ENCODE data around the gene IGSF21. TPM values are rescaled to one million over a fixed set of nuclear protein-coding genes. Genes with fewer than 3 reads are reported as not detected.

The IGSF21 gene
- total RNA-seq, 2 experiments from 2014 or later = not detected

GRCh38 chr1:18341291-18342069, 233.9 kb downstream of the IGSF21 start:
- ChIA-PET POLR2A (no interaction called here), CTCF (no interaction called here)
- no peak for TF ChIP-seq CTCF (IDR thresholded peaks at IDR 0.05)
- H3K27me3 ChIP-seq (ENCODE audit: control insufficient read depth in 1 of 2, insufficient read depth in 2 of 2, low read length in 2 of 2) = no peaks in the 10 kb centered on the region
- H3K27ac ChIP-seq (ENCODE audit: low read depth in 1 of 2, low read length in 2 of 2) = no peak overlapping the region
- no peaks in the 10 kb centered on the region for H3K36me3 Mint-ChIP-seq (ENCODE audit: low read depth)
- no peaks in the 10 kb centered on the region for H3K4me1 Mint-ChIP-seq (ENCODE audit: low read depth)
- no peak for ATAC-seq (ENCODE audit: poor library complexity)
- no peak overlapping the region for H3K27ac Mint-ChIP-seq
- H3K4me3 ChIP-seq (ENCODE audit: low read length) = no peak overlapping the region
- no peaks in the 10 kb centered on the region for H3K9me3 Mint-ChIP-seq
- intact Hi-C loops (cut with DNase I, micrococcal nuclease) = no loop called here
- no peak overlapping the region for H3K4me3 Mint-ChIP-seq
- no peaks in the 10 kb centered on the region for H3K9me3 ChIP-seq (ENCODE audit: control insufficient read depth in 1 of 2, insufficient read depth in 1 of 2, low read length in 2 of 2)
- no peaks in the 10 kb centered on the region for H3K4me1 ChIP-seq (ENCODE audit: insufficient read depth, low read length)
- peaks cover 25% of the 10 kb centered on the region for H3K27me3 Mint-ChIP-seq
- H3K36me3 ChIP-seq (ENCODE audit: insufficient read depth, low read length) = no peaks in the 10 kb centered on the region
- DNase-seq = no peak

- Histone ChIP-seq H3K27ac (ENCODE audit: low read depth in 1 of 2, low read length in 2 of 2) (no peak overlapping the region), H3K9me3 (ENCODE audit: control insufficient read depth in 1 of 2, insufficient read depth in 1 of 2, low read length in 2 of 2) (no peaks in the 10 kb centered on the region), H3K4me1 (ENCODE audit: insufficient read depth, low read length) (no peaks in the 10 kb centered on the region), H3K27me3 (ENCODE audit: control insufficient read depth in 1 of 2, insufficient read depth in 2 of 2, low read length in 2 of 2) (peaks cover 0 to under 1% of the 10 kb centered on the region in 2 experiments), H3K36me3 (ENCODE audit: insufficient read depth, low read length) (no peaks in the 10 kb centered on the region), H3K4me3 (ENCODE audit: low read length) (no peak overlapping the region)
- no peak for DNase-seq
- Mint-ChIP-seq H3K9me3 (no peaks in the 10 kb centered on the region), H3K36me3 (ENCODE audit: low read depth) (no peaks in the 10 kb centered on the region), H3K4me3 (no peak overlapping the region), H3K27ac (no peak overlapping the region), H3K27me3 (peaks cover 20% of the 10 kb centered on the region), H3K4me1 (ENCODE audit: low read depth) (no peaks in the 10 kb centered on the region)
- CTCF ChIA-PET = no interaction called here
- no peak for ATAC-seq (ENCODE audit: poor library complexity)
- intact Hi-C loops (cut with DNase I, micrococcal nuclease) = no loop called here
- POLR2A ChIA-PET = no interaction called here
- TF ChIP-seq CTCF (IDR thresholded peaks at IDR 0.05) = no peak
These were observed 235.1 kb downstream of the IGSF21 start for GRCh38 chr1:18342744-18343143.

GRCh38 chr1:18343581-18343980, 236.0 kb downstream of the IGSF21 start:
- POLR2A ChIA-PET = no interaction called here
- H3K4me1 Mint-ChIP-seq (ENCODE audit: low read depth) = no peaks in the 10 kb centered on the region
- no peaks in the 10 kb centered on the region for H3K9me3 Mint-ChIP-seq

More at GRCh38 chr1:18343581-18343980, 236.0 kb downstream of the IGSF21 start:
- Histone ChIP-seq H3K36me3 (ENCODE audit: insufficient read depth, low read length) (no peaks in the 10 kb centered on the region), H3K27me3 (ENCODE audit: control insufficient read depth in 1 of 2, insufficient read depth in 2 of 2, low read length in 2 of 2) (peaks cover 0 to 2% of the 10 kb centered on the region in 2 experiments), H3K27ac (ENCODE audit: low read depth in 1 of 2, low read length in 2 of 2) (no peak overlapping the region), H3K9me3 (ENCODE audit: control insufficient read depth in 1 of 2, insufficient read depth in 1 of 2, low read length in 2 of 2) (no peaks in the 10 kb centered on the region), H3K4me3 (ENCODE audit: low read length) (no peak overlapping the region), H3K4me1 (ENCODE audit: insufficient read depth, low read length) (no peaks in the 10 kb centered on the region)
- ATAC-seq (ENCODE audit: poor library complexity) = no peak
- H3K36me3 Mint-ChIP-seq (ENCODE audit: low read depth) = no peaks in the 10 kb centered on the region
- H3K27me3 Mint-ChIP-seq = peaks cover 16% of the 10 kb centered on the region
- no peak for DNase-seq
- CTCF ChIA-PET = no interaction called here
- H3K27ac Mint-ChIP-seq = no peak overlapping the region
- no peak overlapping the region for H3K4me3 Mint-ChIP-seq
- no peak for TF ChIP-seq CTCF (IDR thresholded peaks at IDR 0.05)
- intact Hi-C loops (cut with DNase I, micrococcal nuclease) = no loop called here

All from CD4-positive, alpha-beta T cell (primary cell).